Measurements from ENCODE around the gene RNH1. TPM values are rescaled to one million over a fixed set of nuclear protein-coding genes. Genes with fewer than 3 reads are reported as not detected.

RNH1 gene
- total and polyA plus RNA-seq, 2 donors (not counting 1 experiment from before 2014, with no cell fraction given), result 102 to 561 TPM

DNA sequence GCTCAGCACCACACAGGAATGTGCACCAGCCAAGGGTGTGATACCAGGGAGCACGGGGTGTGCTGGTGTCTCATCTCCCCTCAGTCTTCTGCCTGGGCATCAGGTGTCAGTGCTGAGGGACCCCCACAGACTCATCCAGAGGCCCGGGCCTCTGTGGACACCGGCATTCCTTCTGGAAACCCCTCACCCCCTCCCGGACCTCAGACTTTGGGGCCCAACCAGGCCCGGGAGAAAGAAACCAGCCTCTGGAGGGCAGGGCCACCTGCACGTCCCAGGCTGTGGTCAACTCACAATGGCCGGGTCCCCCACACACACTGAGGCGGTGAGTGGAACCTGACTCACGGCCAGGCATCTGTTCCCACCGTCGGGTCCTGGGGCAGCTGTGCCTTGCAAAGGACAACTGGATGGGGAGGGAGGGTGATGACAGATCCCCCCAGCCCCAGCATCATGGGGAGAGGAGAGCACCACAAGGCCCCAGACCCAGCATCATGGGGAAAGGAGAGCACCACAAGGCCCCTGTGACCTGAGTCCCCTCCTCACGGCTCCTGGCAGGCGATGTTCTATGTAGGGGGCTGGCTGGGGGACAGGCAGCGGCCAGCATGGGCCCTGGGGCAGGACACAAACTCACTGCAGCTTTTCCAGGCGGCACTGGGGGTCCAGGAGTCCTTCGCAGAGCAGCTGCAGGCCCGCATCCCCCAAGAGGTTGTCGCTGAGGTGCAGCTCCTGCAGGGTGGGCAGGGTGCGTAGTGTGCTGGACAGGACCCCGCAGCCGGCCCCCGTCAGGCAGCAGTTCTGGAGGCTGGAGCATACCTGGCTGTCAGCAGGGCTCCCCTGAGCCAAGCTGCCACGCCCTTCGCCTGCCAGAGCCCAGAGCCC lies 7.6 kb downstream of the RNH1 start:
- Histone ChIP-seq H3K4me2 (ENCODE audit: extremely low read depth, insufficient read depth, low read length) (no peak overlapping the region), H4K20me1 (ENCODE audit: control insufficient read depth, extremely low read depth, insufficient read depth, low read length) (no peaks in the 10 kb centered on the region)

DNA sequence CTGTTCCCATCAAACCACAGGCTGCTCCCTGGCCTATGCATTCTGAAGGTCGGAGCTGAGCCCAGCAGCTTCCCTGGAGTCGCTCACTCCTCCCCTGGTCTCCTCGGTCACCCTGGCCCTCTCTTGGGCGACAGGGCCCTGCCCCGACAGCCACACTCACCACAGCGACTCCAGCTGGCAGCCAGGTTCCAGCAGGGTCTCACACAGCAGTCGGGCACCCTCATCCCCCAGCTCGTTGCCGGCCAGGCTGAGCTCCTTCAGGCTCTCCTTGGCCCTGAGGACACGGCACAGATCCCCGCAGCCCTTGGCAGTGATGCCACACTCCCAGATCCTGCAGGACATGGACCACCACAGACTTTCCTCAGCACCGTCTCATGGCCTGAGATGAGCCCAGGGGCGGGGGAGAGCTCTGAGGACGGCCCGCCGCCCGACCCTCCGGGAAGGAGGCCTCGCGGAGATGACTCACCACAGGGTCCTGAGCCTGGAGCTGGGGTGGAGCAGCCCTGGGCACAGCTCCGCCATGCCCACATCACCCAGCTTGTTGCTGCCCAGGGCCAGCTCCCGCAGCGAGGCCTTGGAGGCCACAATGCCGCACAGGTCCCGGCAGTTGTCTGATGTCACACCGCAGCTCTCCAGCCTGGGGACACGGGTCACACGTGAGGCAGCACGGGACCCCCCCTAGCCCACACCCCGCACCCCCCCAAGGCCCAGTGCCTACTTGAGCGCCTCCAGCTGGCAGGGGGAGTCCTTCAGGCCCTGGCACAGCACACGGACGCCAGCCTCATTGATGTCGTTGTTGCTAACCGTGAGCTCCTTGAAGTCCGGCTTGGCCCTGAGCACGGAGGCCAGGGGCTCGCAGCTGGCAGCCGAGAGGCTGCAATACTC lies 8.5 kb downstream of the RNH1 start:
- no peak for TF ChIP-seq EZH2 (IDR thresholded peaks at IDR 0.05; ENCODE audit: low read length, missing control alignments)
- TF ChIP-seq, protein P1, sequence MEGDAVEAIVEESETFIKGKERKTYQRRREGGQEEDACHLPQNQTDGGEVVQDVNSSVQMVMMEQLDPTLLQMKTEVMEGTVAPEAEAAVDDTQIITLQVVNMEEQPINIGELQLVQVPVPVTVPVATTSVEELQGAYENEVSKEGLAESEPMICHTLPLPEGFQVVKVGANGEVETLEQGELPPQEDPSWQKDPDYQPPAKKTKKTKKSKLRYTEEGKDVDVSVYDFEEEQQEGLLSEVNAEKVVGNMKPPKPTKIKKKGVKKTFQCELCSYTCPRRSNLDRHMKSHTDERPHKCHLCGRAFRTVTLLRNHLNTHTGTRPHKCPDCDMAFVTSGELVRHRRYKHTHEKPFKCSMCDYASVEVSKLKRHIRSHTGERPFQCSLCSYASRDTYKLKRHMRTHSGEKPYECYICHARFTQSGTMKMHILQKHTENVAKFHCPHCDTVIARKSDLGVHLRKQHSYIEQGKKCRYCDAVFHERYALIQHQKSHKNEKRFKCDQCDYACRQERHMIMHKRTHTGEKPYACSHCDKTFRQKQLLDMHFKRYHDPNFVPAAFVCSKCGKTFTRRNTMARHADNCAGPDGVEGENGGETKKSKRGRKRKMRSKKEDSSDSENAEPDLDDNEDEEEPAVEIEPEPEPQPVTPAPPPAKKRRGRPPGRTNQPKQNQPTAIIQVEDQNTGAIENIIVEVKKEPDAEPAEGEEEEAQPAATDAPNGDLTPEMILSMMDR (conservative IDR thresholded peaks at IDR 0.05 in 1 of 2, IDR thresholded peaks at IDR 0.05 in 1 of 2; ENCODE audit: low read depth in 1 of 2, low read length in 2 of 2), result no peak
- Histone ChIP-seq H3K9ac (ENCODE audit: insufficient read depth, low read length) (no peak overlapping the region), H3K9me3 (ENCODE audit: control insufficient read depth, insufficient read depth, low read depth, low read length) (no peaks in the 10 kb centered on the region), H3K4me1 (ENCODE audit: control insufficient read depth, extremely low read depth, insufficient read depth, low read length) (peaks cover under 1% of the 10 kb centered on the region), H3K27ac (ENCODE audit: insufficient read depth, low read length) (no peak overlapping the region), H3K4me2 (ENCODE audit: extremely low read depth, insufficient read depth, low read length) (no peak overlapping the region), H4K20me1 (ENCODE audit: control insufficient read depth, extremely low read depth, insufficient read depth, low read length) (no peaks in the 10 kb centered on the region), H3K27me3 (ENCODE audit: control insufficient read depth, insufficient read depth, low read length) (no peaks in the 10 kb centered on the region), H3K36me3 (ENCODE audit: control insufficient read depth, insufficient read depth, low read length) (peaks cover 60% of the 10 kb centered on the region), H2AFZ (ENCODE audit: low read length) (no peak overlapping the region), H3K4me3 (replicated peaks in 1 of 4; ENCODE audit: control extremely low read depth in 1 of 4, insufficient read depth in 1 of 4, low read depth in 3 of 4, low read length in 4 of 4) (no peak overlapping the region), H3K79me2 (ENCODE audit: control insufficient read depth, insufficient read depth, low read length) (peaks cover 35% of the 10 kb centered on the region)
- no peak for DNase-seq (ENCODE audit: low read depth in 2 of 2)

More for the DNA sequence above, 7.6 kb downstream of the RNH1 start:
- no peak for TF ChIP-seq EZH2 (IDR thresholded peaks at IDR 0.05; ENCODE audit: low read length, missing control alignments)
- TF ChIP-seq, protein P1 (conservative IDR thresholded peaks at IDR 0.05 in 1 of 2, IDR thresholded peaks at IDR 0.05 in 1 of 2; ENCODE audit: low read depth in 1 of 2, low read length in 2 of 2), result no peak
- peaks cover 4% of the 10 kb centered on the region for H3K4me1 ChIP-seq (ENCODE audit: control insufficient read depth, extremely low read depth, insufficient read depth, low read length)
- no peaks in the 10 kb centered on the region for H3K9me3 ChIP-seq (ENCODE audit: control insufficient read depth, insufficient read depth, low read depth, low read length)
- no peak overlapping the region for H3K27ac ChIP-seq (ENCODE audit: insufficient read depth, low read length)
- no peaks in the 10 kb centered on the region for H3K27me3 ChIP-seq (ENCODE audit: control insufficient read depth, insufficient read depth, low read length)
- peaks cover 42% of the 10 kb centered on the region for H3K79me2 ChIP-seq (ENCODE audit: control insufficient read depth, insufficient read depth, low read length)
- peaks cover 59% of the 10 kb centered on the region for H3K36me3 ChIP-seq (ENCODE audit: control insufficient read depth, insufficient read depth, low read length)
- DNase-seq (ENCODE audit: low read depth in 2 of 2), result no peak
- no peak overlapping the region for H3K9ac ChIP-seq (ENCODE audit: insufficient read depth, low read length)
- H3K4me3 ChIP-seq (replicated peaks in 1 of 4; ENCODE audit: control extremely low read depth in 1 of 4, insufficient read depth in 1 of 4, low read depth in 3 of 4, low read length in 4 of 4), result no peak overlapping the region
- no peak overlapping the region for H2AFZ ChIP-seq (ENCODE audit: low read length)
